Occipital lobe (tissue), 2 donors: ENCODE data around the gene VENTX. TPM values are rescaled to one million over a fixed set of nuclear protein-coding genes. Genes with fewer than 3 reads are reported as not detected.

Source experiments
- DNase-seq: peaks from one replicate; lab custom pipeline; 2025; lab: John Stamatoyannopoulos, UW
- total RNA-seq: library from RNA; depleted of rRNA; stranded (reverse); fragments of >200 nt; gene quantifications from one replicate; pipeline ENCODE4 v1.2.3, GENCODE V29; 2014

VENTX gene
- total RNA-seq, 1 donor from 2014 or later = not detected

DNA sequence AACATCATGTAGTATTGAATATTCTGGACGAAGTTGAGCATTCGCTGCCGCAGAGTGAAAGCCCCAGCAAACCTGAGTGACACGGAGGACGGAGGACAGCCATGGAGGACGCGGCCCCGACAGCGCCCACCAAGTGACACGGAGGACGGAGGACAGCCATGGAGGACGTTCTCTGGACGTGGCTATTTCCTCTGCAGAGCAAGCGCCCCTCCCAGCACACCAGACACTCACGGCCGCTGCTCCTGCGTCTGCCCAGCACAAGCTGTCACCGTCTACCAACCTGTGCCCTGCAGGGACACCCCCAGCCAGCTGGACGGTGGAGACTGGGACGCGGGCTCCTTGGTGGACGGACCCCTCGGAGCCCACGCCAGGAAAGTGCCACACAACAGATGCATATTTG, 46.3 kb downstream of the VENTX start:
- no peak for DNase-seq

DNA sequence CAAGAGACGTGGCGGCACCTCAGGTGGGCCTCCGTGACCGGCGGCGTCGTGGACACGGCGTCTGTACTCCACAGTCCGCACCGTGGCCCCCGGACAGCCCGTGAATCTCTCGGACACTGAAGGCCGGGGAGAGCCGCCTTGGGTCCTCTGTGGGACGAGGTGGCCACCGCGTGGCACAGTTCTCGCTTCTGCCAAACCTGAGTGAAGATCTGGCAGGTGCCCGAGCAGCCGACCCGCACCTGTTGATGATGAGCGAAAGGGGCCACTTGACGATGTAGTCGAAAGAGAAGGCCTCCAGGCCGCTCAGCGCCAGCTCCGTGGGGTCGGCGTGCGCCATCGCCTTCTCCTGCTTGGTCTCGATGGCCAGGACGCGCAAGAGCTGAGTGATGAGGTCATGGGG, 47.6 kb downstream of the VENTX start:
- no peak for DNase-seq

DNA sequence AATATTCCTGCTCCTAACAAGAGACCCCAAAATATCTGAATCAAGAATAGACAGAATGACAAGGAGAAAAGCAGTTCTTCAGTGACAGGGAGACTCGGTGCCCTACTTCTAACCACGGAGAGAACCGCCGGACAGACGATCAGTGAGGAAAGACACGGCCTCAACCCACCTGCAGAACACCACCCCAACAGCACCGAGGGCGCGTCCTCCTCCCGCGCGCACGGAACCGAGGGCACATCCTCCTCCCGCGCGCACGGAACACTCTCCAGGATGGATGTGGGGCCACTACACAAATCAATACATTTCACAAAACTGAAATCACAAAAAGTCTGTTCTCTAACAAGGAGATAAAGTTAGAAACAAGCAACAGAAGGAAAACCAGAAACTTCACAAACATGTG, 48.7 kb downstream of the VENTX start:
- no peak for DNase-seq

DNA sequence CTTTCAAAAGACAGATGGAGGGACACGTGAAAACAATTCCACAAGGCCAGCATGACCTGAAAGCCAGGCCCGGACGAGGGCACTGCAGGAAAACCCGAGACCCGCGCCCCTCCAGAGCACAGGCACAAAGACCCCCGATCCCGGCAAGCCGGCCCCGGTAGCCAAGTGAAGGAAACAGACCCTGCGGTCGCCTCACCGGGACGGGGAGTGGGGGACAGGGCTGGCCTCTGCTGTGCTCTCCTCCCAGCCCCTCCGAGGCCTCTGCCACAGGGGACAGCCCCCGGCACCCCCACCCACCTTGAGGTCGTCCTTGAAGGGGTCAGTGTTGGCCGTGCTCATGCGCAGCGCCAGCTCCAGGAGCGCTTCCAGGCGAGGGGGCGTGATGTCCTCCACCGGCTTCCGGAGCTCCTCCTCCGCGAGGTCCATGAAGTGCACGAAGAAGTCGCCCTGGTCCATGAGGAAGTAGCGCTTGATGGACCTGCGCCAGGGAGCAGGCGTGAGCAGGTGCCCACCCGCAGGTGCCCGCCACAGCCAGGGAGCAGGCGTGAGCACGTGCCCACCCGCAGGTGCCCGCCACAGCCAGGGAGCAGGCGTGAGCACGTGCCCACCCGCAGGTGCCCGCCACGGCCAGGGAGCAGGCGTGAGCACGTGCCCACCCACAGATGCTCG, 50.3 kb downstream of the VENTX start:
- DNase-seq = no peak

DNA sequence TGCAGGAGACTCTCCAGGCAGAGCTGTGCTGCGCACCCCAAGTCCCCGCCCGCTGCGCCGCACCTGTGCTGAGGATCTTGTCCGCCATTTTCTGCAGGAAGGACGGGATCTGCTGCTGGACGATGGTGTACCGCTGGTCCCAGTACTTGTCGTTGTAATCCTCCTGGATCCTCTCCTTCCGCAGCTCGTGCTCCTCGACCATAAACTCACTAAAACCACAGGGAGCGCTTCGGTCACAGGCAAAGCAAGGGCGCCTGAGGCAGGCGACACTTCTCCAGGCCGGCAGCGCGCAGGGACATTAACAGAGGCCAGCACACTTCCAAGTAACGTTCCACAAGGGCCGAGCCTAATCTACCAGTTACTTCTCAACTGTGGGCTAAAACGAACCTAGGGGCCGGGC, 52.1 kb downstream of the VENTX start:
- DNase-seq = no peak

Other genes with a start within 250 kb of the VENTX start
- gene ADGRA1, start 149.9 kb upstream of the VENTX start, total RNA-seq = 2.5 TPM
- gene KNDC1, start 77.6 kb upstream of the VENTX start, total RNA-seq = 5.9 TPM
- gene UTF1, start 7.6 kb upstream of the VENTX start, total RNA-seq = not detected
- gene ADAM8, start 39.0 kb downstream of the VENTX start, total RNA-seq = 1.7 TPM
- gene TUBGCP2, start 71.0 kb downstream of the VENTX start, total RNA-seq = 42.4 TPM
- gene ZNF511, start 71.1 kb downstream of the VENTX start, total RNA-seq = 7.5 TPM
- gene CALY, start 99.0 kb downstream of the VENTX start, total RNA-seq = 4.7 TPM
- not detected for gene PRAP1, start 109.5 kb downstream of the VENTX start, total RNA-seq
- gene FUOM, start 120.2 kb downstream of the VENTX start, total RNA-seq = 6.9 TPM
- 28.2 TPM for gene ECHS1, start 135.5 kb downstream of the VENTX start, total RNA-seq
- gene PAOX, start 141.4 kb downstream of the VENTX start, total RNA-seq = 10.1 TPM
- gene MTG1, start 156.3 kb downstream of the VENTX start, total RNA-seq = 14.8 TPM
- gene SPRN, start 186.8 kb downstream of the VENTX start, total RNA-seq = 6.1 TPM
- gene SCART1, start 216.1 kb downstream of the VENTX start, total RNA-seq = 0.47 TPM